Measurements from ENCODE around the gene PLET1. TPM values are rescaled to one million over a fixed set of nuclear protein-coding genes. Genes with fewer than 3 reads are reported as not detected.
A peak's percentile ranks its signal among the peaks of the same experiment; 100 is the strongest.

Gene PLET1
- total and polyA plus RNA-seq, 9 of the 15 experiments (the other 6 are each of a cell fraction or from before 2014, with no cell fraction given), result not detected

DNA sequence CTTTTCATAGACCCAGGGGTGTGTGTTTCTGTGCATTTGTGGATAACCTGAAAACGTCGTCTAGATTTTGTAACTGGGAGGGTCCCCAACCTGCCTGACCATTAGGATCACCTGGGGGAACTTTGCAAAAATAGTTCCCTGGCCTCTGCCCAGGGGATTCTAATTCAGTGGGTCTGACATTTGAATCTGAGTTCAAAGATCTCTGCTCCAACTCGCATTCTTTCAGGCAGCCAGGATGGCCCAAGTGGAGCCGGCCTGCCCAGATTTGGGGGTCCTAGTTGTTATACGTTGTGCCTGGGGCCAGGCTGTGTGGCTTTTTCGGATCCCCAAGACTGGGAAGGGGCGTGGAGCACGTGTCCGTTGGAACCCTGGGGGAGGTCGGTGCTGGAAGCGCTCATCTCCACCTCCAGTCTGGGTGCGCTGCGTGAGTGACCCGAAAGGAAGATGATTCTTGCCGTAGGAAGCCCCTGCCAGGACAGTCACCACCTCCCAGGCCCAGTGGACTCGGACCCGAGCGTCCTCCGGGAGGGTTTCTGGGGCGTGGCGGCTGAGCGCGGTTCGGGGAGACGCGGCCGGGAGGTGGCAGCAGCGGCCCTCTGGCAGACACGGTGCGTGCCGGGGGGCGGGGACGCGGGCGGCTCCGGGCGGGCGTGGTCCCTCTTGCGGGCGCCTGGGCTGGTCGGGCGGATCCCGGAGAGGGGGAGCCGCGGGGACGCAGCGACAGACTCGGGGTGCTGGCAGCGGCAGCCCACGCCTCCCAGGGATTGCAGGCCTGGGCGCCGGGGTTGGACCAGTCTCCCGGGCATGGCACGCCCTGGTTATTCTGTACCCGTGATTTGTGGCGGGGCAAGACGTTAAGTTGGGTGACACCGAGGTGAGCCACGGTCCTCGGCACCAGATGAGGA, 29.2 kb upstream of the PLET1 start (continued):
- TF ChIP-seq ZNF707 (CRISPR knock-in tag; conservative IDR thresholded peaks at IDR 0.05) (no peak), ADNP (tag; IDR thresholded peaks at IDR 0.05) (no peak), CBX5 (IDR thresholded peaks at IDR 0.05; ENCODE audit: borderline replicate concordance, low read depth) (no peak), KLF16 (IDR thresholded peaks at IDR 0.05) (no peak)
- TF ChIP-seq, protein P1, sequence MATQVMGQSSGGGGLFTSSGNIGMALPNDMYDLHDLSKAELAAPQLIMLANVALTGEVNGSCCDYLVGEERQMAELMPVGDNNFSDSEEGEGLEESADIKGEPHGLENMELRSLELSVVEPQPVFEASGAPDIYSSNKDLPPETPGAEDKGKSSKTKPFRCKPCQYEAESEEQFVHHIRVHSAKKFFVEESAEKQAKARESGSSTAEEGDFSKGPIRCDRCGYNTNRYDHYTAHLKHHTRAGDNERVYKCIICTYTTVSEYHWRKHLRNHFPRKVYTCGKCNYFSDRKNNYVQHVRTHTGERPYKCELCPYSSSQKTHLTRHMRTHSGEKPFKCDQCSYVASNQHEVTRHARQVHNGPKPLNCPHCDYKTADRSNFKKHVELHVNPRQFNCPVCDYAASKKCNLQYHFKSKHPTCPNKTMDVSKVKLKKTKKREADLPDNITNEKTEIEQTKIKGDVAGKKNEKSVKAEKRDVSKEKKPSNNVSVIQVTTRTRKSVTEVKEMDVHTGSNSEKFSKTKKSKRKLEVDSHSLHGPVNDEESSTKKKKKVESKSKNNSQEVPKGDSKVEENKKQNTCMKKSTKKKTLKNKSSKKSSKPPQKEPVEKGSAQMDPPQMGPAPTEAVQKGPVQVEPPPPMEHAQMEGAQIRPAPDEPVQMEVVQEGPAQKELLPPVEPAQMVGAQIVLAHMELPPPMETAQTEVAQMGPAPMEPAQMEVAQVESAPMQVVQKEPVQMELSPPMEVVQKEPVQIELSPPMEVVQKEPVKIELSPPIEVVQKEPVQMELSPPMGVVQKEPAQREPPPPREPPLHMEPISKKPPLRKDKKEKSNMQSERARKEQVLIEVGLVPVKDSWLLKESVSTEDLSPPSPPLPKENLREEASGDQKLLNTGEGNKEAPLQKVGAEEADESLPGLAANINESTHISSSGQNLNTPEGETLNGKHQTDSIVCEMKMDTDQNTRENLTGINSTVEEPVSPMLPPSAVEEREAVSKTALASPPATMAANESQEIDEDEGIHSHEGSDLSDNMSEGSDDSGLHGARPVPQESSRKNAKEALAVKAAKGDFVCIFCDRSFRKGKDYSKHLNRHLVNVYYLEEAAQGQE (IDR thresholded peaks at IDR 0.05; ENCODE audit: borderline replicate concordance), result peak; percentile 67; the same call in 1 of the 2 replicates
- TF ChIP-seq, protein P1 (CRISPR knock-in tag; IDR thresholded peaks at IDR 0.05; ENCODE audit: low read depth), result no peak
- TF ChIP-seq, protein P2, sequence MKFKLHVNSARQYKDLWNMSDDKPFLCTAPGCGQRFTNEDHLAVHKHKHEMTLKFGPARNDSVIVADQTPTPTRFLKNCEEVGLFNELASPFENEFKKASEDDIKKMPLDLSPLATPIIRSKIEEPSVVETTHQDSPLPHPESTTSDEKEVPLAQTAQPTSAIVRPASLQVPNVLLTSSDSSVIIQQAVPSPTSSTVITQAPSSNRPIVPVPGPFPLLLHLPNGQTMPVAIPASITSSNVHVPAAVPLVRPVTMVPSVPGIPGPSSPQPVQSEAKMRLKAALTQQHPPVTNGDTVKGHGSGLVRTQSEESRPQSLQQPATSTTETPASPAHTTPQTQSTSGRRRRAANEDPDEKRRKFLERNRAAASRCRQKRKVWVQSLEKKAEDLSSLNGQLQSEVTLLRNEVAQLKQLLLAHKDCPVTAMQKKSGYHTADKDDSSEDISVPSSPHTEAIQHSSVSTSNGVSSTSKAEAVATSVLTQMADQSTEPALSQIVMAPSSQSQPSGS (CRISPR knock-in tag; IDR thresholded peaks at IDR 0.05), result no peak
- TF ChIP-seq, protein P3, sequence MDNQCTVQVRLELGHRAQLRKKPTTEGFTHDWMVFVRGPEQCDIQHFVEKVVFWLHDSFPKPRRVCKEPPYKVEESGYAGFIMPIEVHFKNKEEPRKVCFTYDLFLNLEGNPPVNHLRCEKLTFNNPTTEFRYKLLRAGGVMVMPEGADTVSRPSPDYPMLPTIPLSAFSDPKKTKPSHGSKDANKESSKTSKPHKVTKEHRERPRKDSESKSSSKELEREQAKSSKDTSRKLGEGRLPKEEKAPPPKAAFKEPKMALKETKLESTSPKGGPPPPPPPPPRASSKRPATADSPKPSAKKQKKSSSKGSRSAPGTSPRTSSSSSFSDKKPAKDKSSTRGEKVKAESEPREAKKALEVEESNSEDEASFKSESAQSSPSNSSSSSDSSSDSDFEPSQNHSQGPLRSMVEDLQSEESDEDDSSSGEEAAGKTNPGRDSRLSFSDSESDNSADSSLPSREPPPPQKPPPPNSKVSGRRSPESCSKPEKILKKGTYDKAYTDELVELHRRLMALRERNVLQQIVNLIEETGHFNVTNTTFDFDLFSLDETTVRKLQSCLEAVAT (IDR thresholded peaks at IDR 0.05), result no peak
